Fibroblast of the aortic adventitia (primary cell): Measurements from ENCODE around the gene SMNDC1. TPM values are rescaled to one million over a fixed set of nuclear protein-coding genes. Genes with fewer than 3 reads are reported as not detected.

Experiments used
- DNase-seq: peaks from one replicate; pipeline ENCODE4 v3.0.0-alpha.2; 2010; ENCODE audit warnings: low read depth
- H3K4me3 ChIP-seq: 2 replicates; pipeline ENCODE4 v1.5.1; 2011; ENCODE audit warnings: low read depth, mild to moderate bottlenecking, control low read depth, low read length, moderate library complexity
- CTCF ChIP-seq: IDR thresholded peaks from 2 replicates; pipeline ENCODE4 v1.5.1; 2011; ENCODE audit warnings: mild to moderate bottlenecking, low read length, control low read depth, inconsistent platforms; ENCODE audit not compliant: insufficient read depth
- total RNA-seq: library from RNA; depleted of rRNA; stranded (reverse); fragments of >200 nt; gene quantifications from 2 replicates; pipeline ENCODE4 v1.2.3, GENCODE V29; 2012; ENCODE audit warnings: low replicate concordance

Gene SMNDC1
- 8.9 and 27.5 TPM in 2 replicates for total RNA-seq

- H3K4me3 ChIP-seq, result peak within 1 kb of the TSS; percentile 82
- no peak for TF ChIP-seq CTCF
- peak; percentile 99 for DNase-seq
Measured at GRCh38 chr10:110304780-110305421, at the start of gene SMNDC1. Gene SMNDC1, minus strand, starts transcription at chr10:110304920. Its CDS starts 1,333 bp downstream, at chr10:110303587.

GRCh38 chr10:110354322-110354766, 49.6 kb upstream of the SMNDC1 start:
- peak; percentile 85 for DNase-seq
- H3K4me3 ChIP-seq, result no peak overlapping the region
- peak; percentile 83 for TF ChIP-seq CTCF

GRCh38 chr10:110353244-110354119, 48.8 kb upstream of the SMNDC1 start:
- peak; percentile 47 for TF ChIP-seq CTCF
- peak overlapping the region; percentile 32 for H3K4me3 ChIP-seq
- DNase-seq, result peak; percentile 83

GRCh38 chr10:110352930-110353243, 48.2 kb upstream of the SMNDC1 start:
- no peak overlapping the region for H3K4me3 ChIP-seq
- no peak for TF ChIP-seq CTCF
- no peak for DNase-seq

GRCh38 chr10:110350812-110351211, 46.1 kb upstream of the SMNDC1 start:
- DNase-seq, result no peak
- H3K4me3 ChIP-seq, result no peak overlapping the region
- TF ChIP-seq CTCF, result no peak

- no peak for TF ChIP-seq CTCF
- no peak for DNase-seq
- no peak overlapping the region for H3K4me3 ChIP-seq
Measured at GRCh38 chr10:110349831-110350230, 45.1 kb upstream of the SMNDC1 start.
